KMS-11 (cell line): ENCODE results near the gene RARB.

Experiments
- H2AFZ ChIP-seq: fragments of 200-600 bp; sonication (generic); 2 replicates; pipeline ENCODE4 v1.6.1; 2016; ENCODE audit warnings: antibody characterized with exemption, mixed run types, low read depth
- H3K27ac ChIP-seq: fragments of 200-600 bp; sonication (generic); 2 replicates; pipeline ENCODE4 v1.6.1; 2016; ENCODE audit warnings: mild to moderate bottlenecking, mixed run types
- H3K27me3 ChIP-seq: fragments of 200-600 bp; sonication (generic); 2 replicates; pipeline ENCODE4 v1.6.1; 2017; ENCODE audit warnings: mild to moderate bottlenecking, low read depth, mixed run types, moderate library complexity; ENCODE audit not compliant: insufficient read depth
- H3K36me3 ChIP-seq: fragments of 200-600 bp; sonication (generic); 2 replicates; pipeline ENCODE4 v1.6.1; 2017; ENCODE audit warnings: mild to moderate bottlenecking, mixed run types; ENCODE audit not compliant: insufficient read depth
- H3K4me1 ChIP-seq: fragments of 200-600 bp; sonication (generic); 2 replicates; pipeline ENCODE4 v1.6.1; 2016; ENCODE audit warnings: mild to moderate bottlenecking, low read depth, mixed run types; ENCODE audit not compliant: poor library complexity, severe bottlenecking
- H3K4me2 ChIP-seq: fragments of 200-600 bp; sonication (generic); 2 replicates; pipeline ENCODE4 v1.7.0; 2016; ENCODE audit warnings: mild to moderate bottlenecking, mixed run types
- H3K4me3 ChIP-seq: fragments of 200-600 bp; sonication (generic); IDR thresholded peaks from 2 replicates; pipeline ENCODE4 v1.6.1; 2017; ENCODE audit warnings: low read depth, low read length, mixed read lengths; ENCODE audit not compliant: insufficient read depth
- H3K79me2 ChIP-seq: fragments of 200-600 bp; sonication (generic); 2 replicates; pipeline ENCODE4 v1.6.1; 2016; ENCODE audit warnings: low read depth, mixed run types; ENCODE audit not compliant: insufficient read depth
- H3K9ac ChIP-seq: fragments of 200-600 bp; sonication (generic); 2 replicates; pipeline ENCODE4 v1.6.1; 2016; ENCODE audit warnings: mild to moderate bottlenecking, mixed run types
- H4K20me1 ChIP-seq: fragments of 200-600 bp; sonication (generic); 2 replicates; pipeline ENCODE4 v1.6.1; 2016; ENCODE audit warnings: mild to moderate bottlenecking, mixed run types; ENCODE audit not compliant: insufficient read depth
- TF ChIP-seq, protein P1 (sequence below): fragments of 200-600 bp; sonication (generic); conservative IDR thresholded peaks from 2 replicates; pipeline ENCODE4 v1.6.1; 2017; ENCODE audit warnings: low read depth, mild to moderate bottlenecking, antibody characterized with exemption, low read length, moderate library complexity, mixed read lengths

RARB gene

DNA sequence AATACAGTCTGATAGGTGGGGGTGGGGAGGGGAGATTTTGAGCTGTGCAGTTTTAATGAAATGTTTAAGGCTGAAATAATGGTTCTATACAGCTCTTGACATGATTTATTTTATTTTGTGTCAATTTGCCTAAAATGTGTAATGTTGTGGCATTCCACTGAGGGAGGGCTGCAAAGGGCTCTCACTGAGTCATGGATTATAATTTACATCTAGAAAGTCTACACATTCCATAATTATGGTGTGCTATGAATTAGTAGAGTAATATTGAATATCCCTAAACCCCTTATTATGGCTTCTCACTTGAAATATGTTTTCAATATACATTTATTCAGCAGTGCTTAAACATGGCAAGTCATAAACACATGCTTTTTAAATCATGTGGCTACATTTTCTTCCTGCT, 103.9 kb downstream of the RARB start:
- H3K36me3 ChIP-seq: no peaks in the 10 kb centered on the region
- H4K20me1 ChIP-seq: no peaks in the 10 kb centered on the region
- no peak overlapping the region for H3K4me3 ChIP-seq
- H3K27me3 ChIP-seq: no peaks in the 10 kb centered on the region
- H3K4me2 ChIP-seq: no peak overlapping the region
- H3K4me1 ChIP-seq: no peaks in the 10 kb centered on the region
- no peak overlapping the region for H3K9ac ChIP-seq
- H3K79me2 ChIP-seq: no peaks in the 10 kb centered on the region
- TF ChIP-seq, protein P1, sequence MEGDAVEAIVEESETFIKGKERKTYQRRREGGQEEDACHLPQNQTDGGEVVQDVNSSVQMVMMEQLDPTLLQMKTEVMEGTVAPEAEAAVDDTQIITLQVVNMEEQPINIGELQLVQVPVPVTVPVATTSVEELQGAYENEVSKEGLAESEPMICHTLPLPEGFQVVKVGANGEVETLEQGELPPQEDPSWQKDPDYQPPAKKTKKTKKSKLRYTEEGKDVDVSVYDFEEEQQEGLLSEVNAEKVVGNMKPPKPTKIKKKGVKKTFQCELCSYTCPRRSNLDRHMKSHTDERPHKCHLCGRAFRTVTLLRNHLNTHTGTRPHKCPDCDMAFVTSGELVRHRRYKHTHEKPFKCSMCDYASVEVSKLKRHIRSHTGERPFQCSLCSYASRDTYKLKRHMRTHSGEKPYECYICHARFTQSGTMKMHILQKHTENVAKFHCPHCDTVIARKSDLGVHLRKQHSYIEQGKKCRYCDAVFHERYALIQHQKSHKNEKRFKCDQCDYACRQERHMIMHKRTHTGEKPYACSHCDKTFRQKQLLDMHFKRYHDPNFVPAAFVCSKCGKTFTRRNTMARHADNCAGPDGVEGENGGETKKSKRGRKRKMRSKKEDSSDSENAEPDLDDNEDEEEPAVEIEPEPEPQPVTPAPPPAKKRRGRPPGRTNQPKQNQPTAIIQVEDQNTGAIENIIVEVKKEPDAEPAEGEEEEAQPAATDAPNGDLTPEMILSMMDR: no peak
- H3K27ac ChIP-seq: no peak overlapping the region
- no peak overlapping the region for H2AFZ ChIP-seq

DNA sequence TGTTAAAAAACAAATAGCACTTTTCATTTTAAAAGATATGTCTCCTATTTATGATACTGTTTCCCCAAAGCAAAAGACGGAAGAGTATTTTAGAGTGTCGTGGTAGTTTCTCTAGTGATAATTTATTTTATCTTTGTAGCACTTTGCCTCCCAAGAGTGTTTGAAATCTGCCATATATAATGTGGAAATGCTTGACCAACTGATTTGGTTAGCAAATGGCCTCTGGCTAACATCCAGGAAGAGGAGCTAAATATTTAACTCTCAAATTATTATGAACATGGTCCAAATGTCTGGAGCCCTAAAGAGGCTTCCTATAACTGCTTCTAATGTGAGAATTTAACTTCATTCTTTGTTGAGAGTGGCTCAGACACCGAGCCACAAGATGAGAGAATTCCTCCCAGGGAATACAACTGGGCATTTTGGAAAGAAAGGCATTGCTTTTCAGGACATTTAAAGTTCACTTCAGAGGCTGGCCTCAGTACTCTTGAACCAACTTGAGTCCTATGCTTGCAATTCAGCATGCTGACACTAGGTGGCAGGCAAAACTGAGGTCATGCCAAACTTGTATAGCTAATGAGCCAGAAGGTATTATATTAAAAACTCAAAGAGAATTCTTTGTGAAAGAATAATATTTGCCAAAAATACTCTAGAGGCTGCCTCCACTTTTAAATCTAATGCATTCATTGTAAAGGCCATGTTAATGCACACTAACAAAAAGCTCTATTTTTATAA, 104.5 kb downstream of the RARB start:
- Histone ChIP-seq H4K20me1 (no peaks in the 10 kb centered on the region), H3K9ac (no peak overlapping the region), H3K4me3 (no peak overlapping the region), H3K27me3 (no peaks in the 10 kb centered on the region), H3K36me3 (no peaks in the 10 kb centered on the region), H3K4me1 (no peaks in the 10 kb centered on the region), H3K27ac (no peak overlapping the region), H2AFZ (no peak overlapping the region), H3K4me2 (no peak overlapping the region), H3K79me2 (no peaks in the 10 kb centered on the region)
- TF ChIP-seq, protein P1: peak; percentile 62; the same call in 1 of the 2 replicates

DNA sequence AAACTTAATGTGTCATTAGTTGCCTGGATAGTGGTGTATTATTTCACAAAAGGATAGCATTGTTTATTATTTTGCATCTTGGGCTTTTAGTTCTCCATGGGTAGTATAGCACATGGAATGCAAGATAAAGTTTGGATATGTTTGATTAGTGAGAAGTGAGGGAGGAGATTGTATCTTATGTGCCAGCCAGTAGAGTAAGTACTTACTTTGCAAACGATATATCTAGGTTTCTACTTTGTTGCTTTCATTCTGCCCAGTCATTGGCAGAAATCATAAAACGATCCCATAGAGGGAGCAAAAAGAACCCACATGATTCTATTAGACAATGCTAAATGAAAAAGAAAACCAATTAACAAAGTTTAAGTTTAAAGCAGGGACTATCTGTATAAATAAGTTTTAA, 105.3 kb downstream of the RARB start:
- Histone ChIP-seq H2AFZ (no peak overlapping the region), H3K79me2 (no peaks in the 10 kb centered on the region), H3K4me3 (no peak overlapping the region), H3K9ac (no peak overlapping the region), H3K27ac (no peak overlapping the region), H3K4me1 (no peaks in the 10 kb centered on the region), H4K20me1 (no peaks in the 10 kb centered on the region), H3K36me3 (no peaks in the 10 kb centered on the region), H3K4me2 (no peak overlapping the region), H3K27me3 (no peaks in the 10 kb centered on the region)
- TF ChIP-seq, protein P1: no peak

GRCh38 chr3:25534007-25534406, 105.9 kb downstream of the RARB start:
- H3K4me2 ChIP-seq: no peak overlapping the region
- no peak overlapping the region for H3K27ac ChIP-seq
- H3K4me3 ChIP-seq: no peak overlapping the region
- H3K36me3 ChIP-seq: no peaks in the 10 kb centered on the region
- H3K79me2 ChIP-seq: no peaks in the 10 kb centered on the region
- H3K4me1 ChIP-seq: no peaks in the 10 kb centered on the region
- H3K27me3 ChIP-seq: no peaks in the 10 kb centered on the region
- no peak overlapping the region for H2AFZ ChIP-seq
- H3K9ac ChIP-seq: no peak overlapping the region
- no peaks in the 10 kb centered on the region for H4K20me1 ChIP-seq
- TF ChIP-seq, protein P1: no peak
